GM19193 (cell line): ENCODE results near the gene SLC6A7.

Source experiments
- POLR2A ChIP-seq: IDR thresholded peaks from 4 replicates; pipeline ENCODE4 v1.6.1; 2011; ENCODE audit not compliant: insufficient read depth, insufficient read length; ENCODE audit errors: extremely low read depth

Gene SLC6A7

DNA sequence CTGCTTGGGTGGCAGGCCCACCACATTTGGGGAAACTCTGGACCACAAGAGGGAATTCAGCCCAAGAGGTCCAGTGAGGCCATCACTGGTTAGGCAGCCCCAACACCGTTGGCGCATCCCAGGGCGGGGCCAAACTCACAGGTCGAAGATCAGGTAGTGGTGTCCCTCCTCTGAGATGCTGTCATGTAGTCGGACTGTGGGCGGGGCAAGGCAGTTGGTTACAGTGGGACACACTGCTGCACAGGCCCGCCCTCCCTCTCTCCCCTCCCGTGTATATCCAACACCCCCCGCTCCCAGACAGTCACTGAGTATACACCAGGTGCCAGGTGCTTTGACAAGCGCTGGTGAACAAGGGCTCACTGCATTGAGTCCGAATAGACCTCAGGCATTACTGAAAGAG, 67.6 kb downstream of the SLC6A7 start:
- no peak for TF ChIP-seq POLR2A

DNA sequence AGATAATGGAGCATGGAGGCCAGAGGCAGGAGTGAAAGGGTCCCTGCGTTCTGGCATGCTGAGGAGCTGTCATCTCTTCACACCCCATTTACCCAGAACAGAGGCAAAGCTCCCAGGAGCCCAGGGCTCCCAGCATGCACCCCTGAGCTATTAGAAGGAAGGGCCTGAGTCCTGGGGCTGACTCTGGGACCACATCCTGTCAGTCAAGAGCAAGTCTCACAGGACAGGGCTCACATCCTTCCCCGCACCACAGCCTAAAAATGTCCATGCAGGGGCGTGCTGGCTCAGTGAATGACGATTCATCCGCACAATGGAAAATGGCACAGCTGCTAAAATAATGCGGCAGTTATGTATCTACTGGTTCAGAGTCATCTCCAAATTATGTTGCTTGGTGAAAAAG, 68.3 kb downstream of the SLC6A7 start:
- TF ChIP-seq POLR2A = no peak
